ENCODE results near the gene BPIFB3.
"Not testable (repeated sequence)": the region's sequence is repeated elsewhere in the genome, so short reads cannot be mapped to it uniquely, and the experiment has no call there.

GRCh38 chr20:33095902-33096584, 42.3 kb downstream of the BPIFB3 start:
- TF ChIP-seq, protein P1, sequence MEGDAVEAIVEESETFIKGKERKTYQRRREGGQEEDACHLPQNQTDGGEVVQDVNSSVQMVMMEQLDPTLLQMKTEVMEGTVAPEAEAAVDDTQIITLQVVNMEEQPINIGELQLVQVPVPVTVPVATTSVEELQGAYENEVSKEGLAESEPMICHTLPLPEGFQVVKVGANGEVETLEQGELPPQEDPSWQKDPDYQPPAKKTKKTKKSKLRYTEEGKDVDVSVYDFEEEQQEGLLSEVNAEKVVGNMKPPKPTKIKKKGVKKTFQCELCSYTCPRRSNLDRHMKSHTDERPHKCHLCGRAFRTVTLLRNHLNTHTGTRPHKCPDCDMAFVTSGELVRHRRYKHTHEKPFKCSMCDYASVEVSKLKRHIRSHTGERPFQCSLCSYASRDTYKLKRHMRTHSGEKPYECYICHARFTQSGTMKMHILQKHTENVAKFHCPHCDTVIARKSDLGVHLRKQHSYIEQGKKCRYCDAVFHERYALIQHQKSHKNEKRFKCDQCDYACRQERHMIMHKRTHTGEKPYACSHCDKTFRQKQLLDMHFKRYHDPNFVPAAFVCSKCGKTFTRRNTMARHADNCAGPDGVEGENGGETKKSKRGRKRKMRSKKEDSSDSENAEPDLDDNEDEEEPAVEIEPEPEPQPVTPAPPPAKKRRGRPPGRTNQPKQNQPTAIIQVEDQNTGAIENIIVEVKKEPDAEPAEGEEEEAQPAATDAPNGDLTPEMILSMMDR (IDR thresholded peaks at IDR 0.05), result not testable (repeated sequence)
- TF ChIP-seq POLR2A, EP300 (IDR thresholded peaks at IDR 0.05): not testable (repeated sequence)
